Measurements from ENCODE around the gene PJA1. TPM values are rescaled to one million over a fixed set of nuclear protein-coding genes. Genes with fewer than 3 reads are reported as not detected.

The PJA1 gene
- total RNA-seq, 1 donor from 2014 or later = 26.9 TPM

GRCh38 chrX:69153060-69153730 is 12.1 kb downstream of the PJA1 start:
- intact Hi-C loops (cut with DNase I) = no loop called here
- no peaks in the 10 kb centered on the region for H3K27me3 ChIP-seq
- H3K27ac ChIP-seq = no peak overlapping the region
- TF ChIP-seq, protein P1, sequence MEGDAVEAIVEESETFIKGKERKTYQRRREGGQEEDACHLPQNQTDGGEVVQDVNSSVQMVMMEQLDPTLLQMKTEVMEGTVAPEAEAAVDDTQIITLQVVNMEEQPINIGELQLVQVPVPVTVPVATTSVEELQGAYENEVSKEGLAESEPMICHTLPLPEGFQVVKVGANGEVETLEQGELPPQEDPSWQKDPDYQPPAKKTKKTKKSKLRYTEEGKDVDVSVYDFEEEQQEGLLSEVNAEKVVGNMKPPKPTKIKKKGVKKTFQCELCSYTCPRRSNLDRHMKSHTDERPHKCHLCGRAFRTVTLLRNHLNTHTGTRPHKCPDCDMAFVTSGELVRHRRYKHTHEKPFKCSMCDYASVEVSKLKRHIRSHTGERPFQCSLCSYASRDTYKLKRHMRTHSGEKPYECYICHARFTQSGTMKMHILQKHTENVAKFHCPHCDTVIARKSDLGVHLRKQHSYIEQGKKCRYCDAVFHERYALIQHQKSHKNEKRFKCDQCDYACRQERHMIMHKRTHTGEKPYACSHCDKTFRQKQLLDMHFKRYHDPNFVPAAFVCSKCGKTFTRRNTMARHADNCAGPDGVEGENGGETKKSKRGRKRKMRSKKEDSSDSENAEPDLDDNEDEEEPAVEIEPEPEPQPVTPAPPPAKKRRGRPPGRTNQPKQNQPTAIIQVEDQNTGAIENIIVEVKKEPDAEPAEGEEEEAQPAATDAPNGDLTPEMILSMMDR (IDR thresholded peaks at IDR 0.05) = no peak
- H3K36me3 ChIP-seq = no peaks in the 10 kb centered on the region
- no peaks in the 10 kb centered on the region for H3K4me1 ChIP-seq
- no peaks in the 10 kb centered on the region for H3K9me3 ChIP-seq
- peak in 1 of 2 donors; percentile 58 for DNase-seq (ENCODE audit: low spot score in 2 of 2)
- H3K4me3 ChIP-seq = no peak overlapping the region

DNA sequence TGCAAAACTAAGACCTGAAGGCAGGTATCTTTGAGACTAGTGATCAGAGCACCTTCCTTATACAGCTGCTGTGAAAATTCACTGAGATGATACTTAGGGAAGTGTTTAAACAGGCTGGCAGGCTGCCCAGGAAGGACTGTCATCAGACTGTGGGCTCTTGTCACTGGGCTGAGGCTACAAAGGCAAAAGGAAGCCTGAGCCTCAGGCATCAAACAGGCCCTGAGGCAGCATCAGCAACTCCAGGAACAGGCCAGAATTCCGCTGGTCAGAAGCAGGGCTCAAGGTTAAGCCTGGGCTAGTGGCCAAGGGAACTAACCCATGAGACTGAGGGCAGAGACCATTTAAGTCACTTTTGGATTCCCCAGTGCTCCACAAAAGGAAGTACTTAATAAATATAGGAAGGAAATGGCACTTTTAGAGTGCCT is 12.8 kb downstream of the PJA1 start:
- no peak overlapping the region for H3K27ac ChIP-seq

GRCh38 chrX:69151866-69152284 is 13.4 kb downstream of the PJA1 start:
- Histone ChIP-seq H3K27me3 (no peaks in the 10 kb centered on the region), H3K36me3 (no peaks in the 10 kb centered on the region), H3K9me3 (no peaks in the 10 kb centered on the region), H3K4me1 (no peaks in the 10 kb centered on the region), H3K27ac (no peak overlapping the region), H3K4me3 (no peak overlapping the region)
- TF ChIP-seq, protein P1 (IDR thresholded peaks at IDR 0.05) = no peak
- intact Hi-C loops (cut with DNase I) = no loop called here
- peak in 1 of 2 donors; percentile 28 for DNase-seq (ENCODE audit: low spot score in 2 of 2)

More for the DNA sequence above, 12.8 kb downstream of the PJA1 start:
- no peaks in the 10 kb centered on the region for H3K9me3 ChIP-seq
- H3K4me1 ChIP-seq = no peaks in the 10 kb centered on the region
- intact Hi-C loops (cut with DNase I) = no loop called here
- H3K4me3 ChIP-seq = no peak overlapping the region
- DNase-seq (ENCODE audit: low spot score in 2 of 2) = peak in 1 of 2 donors; percentile 60
- H3K27me3 ChIP-seq = no peaks in the 10 kb centered on the region
- H3K36me3 ChIP-seq = no peaks in the 10 kb centered on the region
- TF ChIP-seq, protein P1 (IDR thresholded peaks at IDR 0.05) = no peak

DNA sequence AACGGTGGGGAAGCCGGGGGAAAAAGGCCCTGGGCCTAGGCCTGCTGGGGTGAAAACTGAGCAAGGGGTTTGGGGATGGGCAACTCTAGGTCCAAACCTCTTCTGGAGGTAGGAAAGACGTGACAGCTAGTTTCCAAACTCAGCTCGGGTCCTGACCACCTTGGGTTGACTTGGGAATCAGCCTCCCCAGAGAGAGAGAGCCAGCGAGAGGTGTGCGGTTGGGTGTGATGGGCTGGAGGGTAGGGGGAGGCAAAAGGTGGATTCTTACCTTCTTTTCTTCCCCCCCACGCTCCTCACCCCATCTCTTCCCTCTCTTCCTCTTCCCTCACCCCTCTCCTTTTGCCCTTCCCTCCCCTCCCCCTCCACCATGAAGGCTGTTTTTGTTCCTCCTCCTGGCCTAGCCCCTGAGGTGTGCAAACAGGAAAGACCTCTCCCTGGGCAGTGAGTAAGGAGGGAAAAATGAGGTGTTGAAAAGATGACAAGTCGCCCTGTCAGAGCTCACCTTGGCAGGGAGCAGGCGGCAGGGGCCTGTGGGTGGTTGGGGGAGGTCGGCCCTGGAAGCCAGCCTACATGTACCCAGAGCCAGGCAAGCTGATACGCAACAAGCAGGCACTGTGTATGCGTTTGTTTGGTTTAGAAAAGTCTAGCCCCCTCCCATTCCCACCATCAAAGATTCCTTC is 14.8 kb downstream of the PJA1 start:
- DNase-seq (ENCODE audit: low spot score in 2 of 2) = peak in 1 of 2 donors; percentile 13

GRCh38 chrX:69149466-69150280 is 15.6 kb downstream of the PJA1 start:
- Histone ChIP-seq H3K4me1 (no peaks in the 10 kb centered on the region), H3K27ac (no peak overlapping the region), H3K4me3 (no peak overlapping the region), H3K36me3 (no peaks in the 10 kb centered on the region), H3K27me3 (no peaks in the 10 kb centered on the region), H3K9me3 (no peaks in the 10 kb centered on the region)
- TF ChIP-seq, protein P1 (IDR thresholded peaks at IDR 0.05) = no peak
- peak in 1 of 2 donors; percentile 25 for DNase-seq (ENCODE audit: low spot score in 2 of 2)
- intact Hi-C loops (cut with DNase I) = no loop called here

More for the DNA sequence above, 14.8 kb downstream of the PJA1 start:
- intact Hi-C loops (cut with DNase I) = no loop called here
- H3K27me3 ChIP-seq = no peaks in the 10 kb centered on the region
- H3K36me3 ChIP-seq = no peaks in the 10 kb centered on the region
- H3K27ac ChIP-seq = no peak overlapping the region
- H3K4me1 ChIP-seq = no peaks in the 10 kb centered on the region
- no peaks in the 10 kb centered on the region for H3K9me3 ChIP-seq
- TF ChIP-seq, protein P1 (IDR thresholded peaks at IDR 0.05) = no peak
- no peak overlapping the region for H3K4me3 ChIP-seq

Data from ascending aorta (tissue), 2 donors.